ENCODE results near the gene MFSD12.

DNA sequence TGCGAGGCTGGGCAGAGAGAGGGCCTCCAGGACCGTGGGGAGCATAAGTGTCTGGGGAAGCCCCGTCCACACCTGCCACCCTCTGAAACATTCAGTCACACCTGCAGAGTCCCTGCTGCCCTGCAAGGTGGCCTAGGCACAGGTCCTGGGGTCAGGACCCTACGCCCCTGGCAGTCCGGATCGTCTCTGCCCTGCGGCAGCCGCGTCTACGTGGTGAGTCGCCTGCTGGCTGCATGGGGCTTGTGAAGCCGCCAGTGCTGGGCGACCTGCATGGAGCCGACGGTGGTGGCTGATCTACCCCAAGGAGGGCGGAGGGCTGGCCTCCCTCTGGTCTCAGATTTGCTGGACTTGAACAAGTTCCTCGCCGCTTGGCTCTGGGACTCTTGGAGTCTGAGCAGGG, 38.3 kb downstream of the MFSD12 start:
- TF ChIP-seq, protein P1, sequence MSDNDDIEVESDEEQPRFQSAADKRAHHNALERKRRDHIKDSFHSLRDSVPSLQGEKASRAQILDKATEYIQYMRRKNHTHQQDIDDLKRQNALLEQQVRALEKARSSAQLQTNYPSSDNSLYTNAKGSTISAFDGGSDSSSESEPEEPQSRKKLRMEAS (IDR thresholded peaks at IDR 0.05): no peak
- TF ChIP-seq, protein P2, sequence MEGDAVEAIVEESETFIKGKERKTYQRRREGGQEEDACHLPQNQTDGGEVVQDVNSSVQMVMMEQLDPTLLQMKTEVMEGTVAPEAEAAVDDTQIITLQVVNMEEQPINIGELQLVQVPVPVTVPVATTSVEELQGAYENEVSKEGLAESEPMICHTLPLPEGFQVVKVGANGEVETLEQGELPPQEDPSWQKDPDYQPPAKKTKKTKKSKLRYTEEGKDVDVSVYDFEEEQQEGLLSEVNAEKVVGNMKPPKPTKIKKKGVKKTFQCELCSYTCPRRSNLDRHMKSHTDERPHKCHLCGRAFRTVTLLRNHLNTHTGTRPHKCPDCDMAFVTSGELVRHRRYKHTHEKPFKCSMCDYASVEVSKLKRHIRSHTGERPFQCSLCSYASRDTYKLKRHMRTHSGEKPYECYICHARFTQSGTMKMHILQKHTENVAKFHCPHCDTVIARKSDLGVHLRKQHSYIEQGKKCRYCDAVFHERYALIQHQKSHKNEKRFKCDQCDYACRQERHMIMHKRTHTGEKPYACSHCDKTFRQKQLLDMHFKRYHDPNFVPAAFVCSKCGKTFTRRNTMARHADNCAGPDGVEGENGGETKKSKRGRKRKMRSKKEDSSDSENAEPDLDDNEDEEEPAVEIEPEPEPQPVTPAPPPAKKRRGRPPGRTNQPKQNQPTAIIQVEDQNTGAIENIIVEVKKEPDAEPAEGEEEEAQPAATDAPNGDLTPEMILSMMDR (IDR thresholded peaks at IDR 0.05; ENCODE audit: control extremely low read depth in 1 of 3, insufficient read depth in 1 of 3, low read depth in 1 of 3, low read length in 3 of 3): no peak
- TF ChIP-seq RAD21 (IDR thresholded peaks at IDR 0.05 in 1 of 2, conservative IDR thresholded peaks at IDR 0.05 in 1 of 2; ENCODE audit: low read depth in 2 of 2, low read length in 2 of 2) (no peak), HDAC2 (IDR thresholded peaks at IDR 0.05; ENCODE audit: borderline replicate concordance in 1 of 2, low read depth in 2 of 2, low read length in 2 of 2) (no peak), CHD2 (IDR thresholded peaks at IDR 0.05; ENCODE audit: low read length) (no peak), SP1 (IDR thresholded peaks at IDR 0.05; ENCODE audit: low read depth, low read length) (no peak), SIX5 (IDR thresholded peaks at IDR 0.05; ENCODE audit: low read depth, low read length) (no peak)

Data from H1 (cell line).